Stimulated activated naive CD4-positive, alpha-beta T cell treated with Interleukin-2 at 50 U/mL for 16 hours (primary cell): ENCODE results near the gene ARHGAP15.

Source experiments
- DNase-seq: peaks from one replicate; lab custom pipeline; 2025; lab: John Stamatoyannopoulos, UW

The ARHGAP15 gene

GRCh38 chr2:143690235-143690634 is 561.0 kb downstream of the ARHGAP15 start:
- DNase-seq = no peak

DNA sequence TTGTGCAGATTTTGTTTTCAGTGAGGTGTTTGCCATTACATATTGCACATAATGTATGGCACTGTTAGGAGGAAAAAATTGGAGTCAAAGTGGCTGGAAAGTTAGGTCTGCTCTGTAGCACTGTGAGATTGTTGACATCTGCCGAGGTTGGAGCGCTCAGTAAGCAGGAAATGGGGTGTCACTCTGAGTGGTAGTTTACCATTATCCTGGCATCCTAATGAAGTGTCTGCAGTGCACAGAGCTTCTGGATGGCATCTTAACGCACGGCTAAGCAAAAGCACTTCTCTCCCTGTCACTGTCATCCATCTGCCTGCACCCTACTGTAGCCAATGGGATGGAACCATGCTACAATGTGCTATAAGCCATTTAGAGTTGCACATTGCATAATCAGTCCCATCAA is 561.9 kb downstream of the ARHGAP15 start:
- DNase-seq = no peak

- no peak for DNase-seq
Measured at GRCh38 chr2:143692162-143692561, 562.9 kb downstream of the ARHGAP15 start.

DNA sequence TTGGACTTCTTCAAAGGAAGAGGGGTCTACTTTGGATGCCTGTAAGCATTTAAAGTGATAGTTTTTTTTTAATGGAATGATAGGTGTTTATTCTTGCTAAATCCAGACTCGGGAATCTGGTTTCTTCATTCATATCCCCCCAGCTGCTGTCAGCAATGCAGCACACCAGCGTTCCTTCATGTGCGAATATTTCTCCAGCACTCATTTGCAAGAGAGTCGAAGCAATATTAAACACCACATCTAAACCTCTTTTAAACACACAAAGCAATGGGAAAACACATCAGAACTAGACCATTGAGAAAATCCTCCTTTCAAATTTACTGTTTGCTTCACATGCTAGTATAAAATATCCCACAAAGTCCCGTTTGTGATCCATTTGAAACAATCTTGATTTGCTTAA is 563.7 kb downstream of the ARHGAP15 start:
- no peak for DNase-seq

DNA sequence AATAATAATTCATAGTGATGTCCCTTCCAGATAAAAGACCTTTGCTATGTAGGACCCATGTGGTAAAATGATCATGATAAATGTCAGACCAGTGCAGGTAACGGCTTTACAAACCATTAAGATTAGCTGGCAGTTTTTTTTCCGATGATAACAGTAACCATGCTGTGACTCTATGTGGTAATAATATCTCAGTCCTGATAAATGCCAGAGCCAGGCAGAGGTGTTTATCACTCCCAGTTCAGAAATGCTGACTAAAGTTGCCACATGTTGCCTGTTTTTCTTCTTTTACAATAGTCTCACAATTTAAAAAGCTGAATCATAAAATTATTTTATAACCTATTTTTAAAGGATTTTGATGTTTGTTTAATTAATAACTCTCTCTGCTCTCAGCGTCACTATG is 565.1 kb downstream of the ARHGAP15 start:
- DNase-seq = no peak

- DNase-seq = no peak
Measured at GRCh38 chr2:143696651-143697050, 567.4 kb downstream of the ARHGAP15 start.

DNA sequence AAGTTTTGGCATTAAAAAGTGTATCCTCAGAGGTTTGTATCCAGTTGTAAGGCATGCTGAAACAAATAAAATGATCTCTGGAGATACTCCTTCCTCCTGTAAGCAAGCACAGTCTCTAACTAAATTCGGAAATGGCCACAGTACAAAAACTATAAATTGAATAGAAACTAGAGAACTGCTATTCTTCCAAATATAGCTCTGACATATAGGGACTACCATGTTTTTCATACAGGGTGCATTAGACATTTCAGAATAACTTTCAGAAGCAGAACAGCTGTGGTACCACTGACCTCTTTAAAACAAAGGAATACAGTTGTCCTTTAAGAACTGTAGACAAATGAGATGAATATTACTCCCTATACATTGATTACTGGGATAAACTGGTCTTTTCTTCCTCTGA is 568.5 kb downstream of the ARHGAP15 start:
- DNase-seq = no peak

- no peak for DNase-seq
Measured at GRCh38 chr2:143698352-143698751, 569.1 kb downstream of the ARHGAP15 start.

DNA sequence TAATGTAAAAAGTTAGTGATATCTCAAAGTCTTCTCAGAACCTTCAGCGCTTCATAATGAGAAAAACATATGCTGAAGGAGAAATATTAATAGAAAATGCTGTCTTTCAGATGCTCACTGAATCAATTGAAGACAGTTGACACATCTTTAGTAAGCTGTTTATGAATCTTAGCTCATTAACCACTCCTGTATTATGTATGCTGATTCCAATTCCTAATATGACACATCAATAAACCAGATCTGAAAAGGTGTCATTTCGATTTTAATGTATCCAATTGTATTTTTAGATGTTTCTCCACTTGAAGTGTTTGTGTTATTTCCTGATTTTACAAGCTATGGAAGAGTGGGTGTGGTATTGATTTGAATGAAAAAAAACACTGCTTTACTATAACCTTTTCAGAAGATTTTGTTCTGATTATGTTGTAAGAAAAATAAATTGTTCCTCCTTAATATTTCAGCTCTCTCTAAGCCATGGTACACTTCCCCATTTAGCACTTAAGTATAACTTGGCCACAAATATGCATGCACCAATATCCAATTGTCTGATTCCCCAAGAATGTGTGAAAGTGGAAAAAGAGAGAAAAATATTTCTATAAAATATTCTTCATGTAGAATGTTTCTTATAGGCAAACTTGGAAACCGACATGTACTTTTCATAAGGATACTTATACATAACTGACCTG is 569.8 kb downstream of the ARHGAP15 start:
- no peak for DNase-seq

GRCh38 chr2:143700865-143701264 is 571.6 kb downstream of the ARHGAP15 start:
- DNase-seq = no peak

GRCh38 chr2:143701785-143702184 is 572.6 kb downstream of the ARHGAP15 start:
- no peak for DNase-seq

DNA sequence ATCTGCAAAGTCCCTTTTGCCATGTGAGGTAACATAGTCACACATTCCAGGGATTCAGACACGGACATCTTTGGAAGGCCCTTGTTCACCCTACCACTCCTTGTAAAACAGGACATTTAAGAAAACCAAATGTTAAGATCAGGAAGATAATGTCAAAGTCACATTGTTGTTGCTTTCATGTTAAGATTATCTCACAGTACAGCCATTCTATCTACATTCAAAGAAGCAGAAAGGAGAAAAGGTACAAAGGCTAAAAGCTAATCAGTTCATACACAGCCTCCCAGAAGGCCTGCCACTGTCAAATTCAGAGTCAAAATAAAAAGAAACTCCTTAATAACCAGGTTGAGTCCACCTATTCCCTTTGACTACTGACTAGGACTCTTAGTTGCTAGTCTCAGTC is 573.7 kb downstream of the ARHGAP15 start:
- no peak for DNase-seq

GRCh38 chr2:143704451-143705106 is 575.4 kb downstream of the ARHGAP15 start:
- no peak for DNase-seq

DNA sequence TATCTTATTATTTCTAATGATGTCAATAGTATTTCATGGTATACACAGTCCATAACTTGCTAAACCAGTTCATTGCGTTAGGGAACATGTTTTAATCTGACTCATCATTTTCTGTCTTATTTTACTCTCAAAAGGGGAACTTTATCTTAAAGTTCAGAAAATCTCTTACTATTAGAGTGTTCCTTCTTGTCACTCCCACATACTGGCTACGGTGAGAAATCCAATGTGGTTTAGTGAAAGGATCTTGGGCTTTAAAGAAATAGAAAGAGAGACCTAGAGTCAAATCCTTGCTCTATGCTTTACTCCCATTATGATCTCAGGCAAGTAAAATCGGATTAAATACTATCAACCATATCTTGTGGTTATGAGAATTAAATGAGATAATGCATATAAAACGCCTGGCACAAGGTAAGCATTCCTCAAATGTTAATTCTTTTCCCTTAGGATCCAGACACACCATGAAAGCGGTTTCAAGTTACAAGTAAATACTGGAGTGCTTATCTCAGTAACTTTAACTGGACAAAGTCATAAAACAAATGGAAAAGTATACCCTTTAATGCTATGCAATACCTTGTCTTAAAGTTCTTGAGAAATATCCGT is 576.0 kb downstream of the ARHGAP15 start:
- no peak for DNase-seq

- DNase-seq = no peak
Measured at GRCh38 chr2:143706354-143706753, 577.1 kb downstream of the ARHGAP15 start.

DNA sequence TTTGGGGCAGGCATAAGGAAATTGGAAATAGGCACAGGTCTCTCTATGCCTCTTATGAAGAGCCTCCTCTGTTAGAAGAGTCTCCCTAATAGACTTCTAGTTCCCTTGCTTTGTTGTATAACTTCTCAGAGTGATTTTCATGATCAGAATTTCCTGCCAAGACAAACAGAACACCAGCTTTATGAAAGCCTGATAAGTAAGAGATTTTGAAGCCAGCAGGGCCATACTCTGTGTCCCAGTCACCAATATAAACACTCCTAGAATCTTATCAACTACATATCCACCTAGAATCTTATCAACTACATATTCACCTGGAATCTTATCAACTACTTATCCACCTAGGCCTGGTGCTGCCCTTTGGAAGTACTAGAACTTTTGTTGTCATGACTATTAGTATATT is 579.5 kb downstream of the ARHGAP15 start:
- no peak for DNase-seq

DNA sequence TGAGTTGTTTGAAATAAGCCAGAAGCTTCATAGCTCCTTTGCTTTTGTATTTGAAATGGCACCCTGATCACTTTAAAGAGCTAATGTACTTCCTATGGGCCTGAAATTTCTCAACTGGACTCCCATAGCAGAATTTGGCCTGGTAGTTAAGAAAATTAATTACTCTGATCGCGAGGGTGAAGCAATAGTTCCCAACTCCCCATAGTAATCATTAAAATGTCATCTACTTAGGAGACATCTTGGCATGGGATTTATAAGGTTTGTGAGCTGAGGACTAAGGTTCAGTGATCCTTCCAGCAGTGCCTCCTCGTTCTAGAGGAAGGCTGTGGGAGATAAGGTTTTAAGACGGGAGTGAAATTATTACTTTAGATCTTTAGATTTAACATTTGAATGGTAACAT is 581.0 kb downstream of the ARHGAP15 start:
- no peak for DNase-seq

GRCh38 chr2:143710879-143711278 is 581.7 kb downstream of the ARHGAP15 start:
- DNase-seq = no peak

GRCh38 chr2:143716522-143716921 is 587.3 kb downstream of the ARHGAP15 start:
- no peak for DNase-seq

DNA sequence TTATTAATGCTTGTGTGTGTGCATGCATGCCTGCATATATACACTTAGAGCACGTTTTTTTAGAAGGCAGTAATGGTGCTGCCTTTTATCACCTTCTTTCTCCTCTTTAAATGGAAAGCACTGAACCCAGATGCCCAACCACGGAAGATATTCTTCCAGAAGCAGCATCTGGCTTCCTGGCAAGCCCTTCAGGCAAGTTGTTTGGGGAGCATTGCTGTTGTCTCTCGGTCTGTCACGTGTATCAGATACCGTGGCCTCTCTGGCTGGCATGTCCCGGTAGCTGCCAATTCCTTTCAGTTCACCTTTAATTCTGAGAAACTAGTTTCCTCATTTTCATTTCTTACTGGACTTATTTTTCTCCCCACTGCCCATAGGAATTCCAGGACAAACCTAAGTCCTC is 587.8 kb downstream of the ARHGAP15 start:
- DNase-seq = no peak

GRCh38 chr2:143717536-143718168 is 588.4 kb downstream of the ARHGAP15 start:
- no peak for DNase-seq

- DNase-seq = no peak
Measured at GRCh38 chr2:143718745-143719144, 589.5 kb downstream of the ARHGAP15 start.

GRCh38 chr2:143719406-143719805 is 590.2 kb downstream of the ARHGAP15 start:
- DNase-seq = no peak
